IPS-NIHi11 (cell line): ENCODE results near the gene MBD3L2.
"Not testable (repeated sequence)": the region's sequence is repeated elsewhere in the genome, so short reads cannot be mapped to it uniquely, and the experiment has no call there.

Source experiments
- DNase-seq: peaks from one replicate; pipeline ENCODE4 v3.0.0; 2012; ENCODE audit warnings: mixed read lengths, low spot score

The MBD3L2 gene

GRCh38 chr19:7063339-7063738, 14.2 kb downstream of the MBD3L2 start:
- DNase-seq: no peak

GRCh38 chr19:7063764-7064418, 14.8 kb downstream of the MBD3L2 start:
- no peak for DNase-seq

GRCh38 chr19:7067122-7067521, 18.0 kb downstream of the MBD3L2 start:
- DNase-seq: not testable (repeated sequence)

GRCh38 chr19:7067716-7068115, 18.6 kb downstream of the MBD3L2 start:
- no peak for DNase-seq

DNA sequence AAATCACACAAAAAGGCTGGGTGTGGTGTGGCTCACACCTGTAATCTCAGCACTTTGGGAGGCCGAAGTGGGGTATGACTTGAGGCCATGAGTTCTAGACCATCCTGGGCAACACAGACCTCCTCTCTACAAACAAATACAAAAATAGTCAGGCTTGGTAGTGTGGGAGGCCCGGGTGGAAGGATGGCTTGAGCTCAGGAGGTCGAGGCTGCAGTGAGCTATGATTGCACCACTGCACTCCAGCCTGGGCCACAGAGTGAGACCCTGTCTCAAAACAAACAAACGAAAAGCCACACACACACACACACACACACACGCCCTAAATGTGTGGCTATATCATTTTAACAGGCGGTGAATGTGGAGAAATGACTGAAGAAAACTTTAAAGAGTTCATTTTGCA, 19.5 kb downstream of the MBD3L2 start:
- DNase-seq: no peak

GRCh38 chr19:7069042-7069903, 20.2 kb downstream of the MBD3L2 start, which contains the start of gene ZNF557:
Gene ZNF557, plus strand, starts transcription at chr19:7069703. Its CDS starts 5,372 bp downstream, at chr19:7075075.
- DNase-seq: peak; percentile 96

DNA sequence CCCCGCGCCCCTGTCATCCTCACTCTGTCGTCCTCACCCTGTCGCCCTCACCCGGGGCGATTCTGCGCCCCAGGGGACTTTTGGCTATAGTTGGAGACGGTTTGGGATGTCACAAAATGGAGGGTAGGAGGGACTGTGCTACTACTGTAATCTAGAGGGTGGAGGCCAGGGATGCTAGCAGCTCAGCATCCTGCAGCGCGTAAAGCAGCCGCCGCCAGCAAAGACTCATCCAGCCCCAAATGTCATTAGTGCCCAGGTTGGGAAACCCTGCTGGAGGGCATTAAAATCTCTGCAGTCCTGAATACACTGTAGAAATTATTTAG, 20.7 kb downstream of the MBD3L2 start:
- no peak for DNase-seq

DNA sequence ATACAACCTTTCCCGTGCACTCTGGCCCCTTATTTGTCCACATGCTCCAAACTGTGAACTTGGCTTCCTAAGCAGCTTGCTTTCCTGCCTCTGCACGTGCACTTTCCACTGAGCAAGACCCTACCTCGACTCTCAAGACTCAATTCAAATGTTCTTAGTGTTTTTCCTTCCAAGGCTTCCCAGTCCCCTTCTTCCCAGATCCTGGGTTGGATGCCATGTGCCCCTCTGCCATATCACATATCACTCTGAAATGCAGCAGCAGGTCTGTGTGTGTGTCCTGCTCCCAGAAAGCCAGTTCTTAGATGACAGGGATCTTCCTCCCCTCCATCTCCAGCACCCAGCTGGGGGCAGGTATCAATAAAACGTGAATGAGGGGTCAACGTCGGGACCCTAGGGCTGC, 23.4 kb downstream of the MBD3L2 start:
- DNase-seq: no peak

- DNase-seq: no peak
These were observed 25.7 kb downstream of the MBD3L2 start for GRCh38 chr19:7074705-7075282.

GRCh38 chr19:7076151-7076550, 27.0 kb downstream of the MBD3L2 start:
- DNase-seq: no peak

DNA sequence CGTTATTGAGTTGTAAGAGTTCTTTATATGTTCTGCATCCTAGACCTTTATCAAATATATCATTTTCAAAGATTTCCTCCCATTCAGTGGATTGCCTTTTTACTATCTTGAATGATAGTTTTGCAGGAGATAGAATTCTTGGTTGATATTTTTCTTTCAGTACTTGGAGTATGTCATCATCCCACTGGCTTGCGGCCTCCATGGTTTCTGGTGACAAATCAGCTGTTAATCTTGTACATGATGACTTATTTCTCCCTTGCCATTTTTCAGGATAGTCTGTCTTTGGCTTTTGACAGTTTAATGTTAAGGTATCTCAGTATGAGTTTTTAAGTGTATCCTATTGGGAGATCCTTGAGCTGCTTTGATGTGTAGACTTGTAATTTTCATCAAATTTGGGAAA, 28.9 kb downstream of the MBD3L2 start:
- no peak for DNase-seq

GRCh38 chr19:7083076-7083956, 34.2 kb downstream of the MBD3L2 start:
- no peak for DNase-seq

DNA sequence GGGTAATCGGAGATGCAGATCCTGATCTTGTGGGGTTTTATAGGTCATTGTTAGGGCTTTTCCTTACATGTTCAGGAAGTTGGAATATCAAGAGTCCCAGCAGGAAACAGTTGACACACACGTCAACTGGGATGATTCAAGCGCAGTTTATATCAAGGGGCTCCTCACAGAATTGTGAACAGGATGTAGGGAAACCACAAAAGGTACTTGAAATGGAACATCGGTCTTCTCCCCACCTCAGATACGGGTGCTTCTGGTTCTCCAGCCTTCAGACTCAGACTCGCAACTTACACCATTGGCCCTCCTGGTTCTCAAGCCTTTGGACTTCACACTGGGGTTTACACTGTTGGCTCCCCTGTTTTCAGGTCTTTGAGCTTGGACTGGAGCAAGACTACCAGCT, 39.9 kb downstream of the MBD3L2 start:
- no peak for DNase-seq

GRCh38 chr19:7098096-7098495, 49.0 kb downstream of the MBD3L2 start:
- DNase-seq: no peak

DNA sequence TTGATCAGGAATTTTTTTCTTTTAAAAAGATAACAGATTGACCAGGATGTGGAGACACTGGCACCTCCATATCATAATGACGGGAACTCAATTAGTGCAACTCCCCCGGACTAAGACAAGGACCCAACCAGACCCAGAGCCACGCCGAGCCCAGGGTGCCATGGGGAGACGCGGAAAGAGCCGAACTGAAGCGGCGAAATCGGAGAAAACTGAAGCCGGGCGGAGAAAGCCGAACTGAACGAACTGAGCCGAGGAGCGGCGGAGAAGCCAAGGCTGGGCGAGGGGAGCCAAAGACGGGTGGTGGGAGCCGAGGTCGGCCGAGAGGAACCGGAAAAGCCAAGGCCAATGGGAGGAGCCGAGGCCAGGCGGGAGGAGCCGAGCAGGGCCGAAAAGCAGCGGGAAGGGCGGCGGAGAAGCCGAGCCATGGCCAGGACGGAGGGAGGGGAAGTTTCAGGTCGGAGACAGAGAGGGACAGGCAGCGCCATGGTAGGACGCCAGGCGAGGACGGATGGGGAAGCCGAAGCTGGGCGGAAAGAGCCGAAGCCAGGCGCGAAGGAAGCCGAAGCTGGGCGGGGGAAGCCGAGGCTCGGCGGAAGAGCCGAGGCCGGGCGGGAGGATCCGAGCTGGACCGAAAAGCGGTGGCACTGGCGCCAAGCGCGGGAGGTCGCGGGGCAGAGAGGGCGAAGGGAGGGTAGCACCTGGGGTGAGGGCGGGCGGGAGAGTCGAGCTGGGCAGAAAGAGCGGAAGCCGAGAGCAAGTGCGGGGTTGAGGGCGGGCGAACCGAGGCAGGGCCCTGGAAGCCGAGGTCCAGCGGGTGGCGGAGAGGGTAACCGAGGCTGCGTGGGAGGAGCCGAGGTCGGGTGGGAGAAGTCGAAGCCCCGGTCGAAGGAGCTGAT, 49.8 kb downstream of the MBD3L2 start:
- DNase-seq: peak; percentile 92

- DNase-seq: no peak
These were observed 50.4 kb downstream of the MBD3L2 start for GRCh38 chr19:7099597-7099921.
